Stimulated activated CD4-positive, alpha-beta T cell treated with anti-CD3 and anti-CD28 coated beads, Interleukin-1b, Interleukin-23, amount 100 ng/mL, for 48 hours (primary cell): ENCODE data around the gene SLC1A7.

ENCODE experiments used
- DNase-seq: peaks from one replicate; pipeline ENCODE4 v3.0.0-alpha.2; 2020

SLC1A7 gene

GRCh38 chr1:53115403-53116306 is 26.8 kb downstream of the SLC1A7 start:
- DNase-seq, result no peak

DNA sequence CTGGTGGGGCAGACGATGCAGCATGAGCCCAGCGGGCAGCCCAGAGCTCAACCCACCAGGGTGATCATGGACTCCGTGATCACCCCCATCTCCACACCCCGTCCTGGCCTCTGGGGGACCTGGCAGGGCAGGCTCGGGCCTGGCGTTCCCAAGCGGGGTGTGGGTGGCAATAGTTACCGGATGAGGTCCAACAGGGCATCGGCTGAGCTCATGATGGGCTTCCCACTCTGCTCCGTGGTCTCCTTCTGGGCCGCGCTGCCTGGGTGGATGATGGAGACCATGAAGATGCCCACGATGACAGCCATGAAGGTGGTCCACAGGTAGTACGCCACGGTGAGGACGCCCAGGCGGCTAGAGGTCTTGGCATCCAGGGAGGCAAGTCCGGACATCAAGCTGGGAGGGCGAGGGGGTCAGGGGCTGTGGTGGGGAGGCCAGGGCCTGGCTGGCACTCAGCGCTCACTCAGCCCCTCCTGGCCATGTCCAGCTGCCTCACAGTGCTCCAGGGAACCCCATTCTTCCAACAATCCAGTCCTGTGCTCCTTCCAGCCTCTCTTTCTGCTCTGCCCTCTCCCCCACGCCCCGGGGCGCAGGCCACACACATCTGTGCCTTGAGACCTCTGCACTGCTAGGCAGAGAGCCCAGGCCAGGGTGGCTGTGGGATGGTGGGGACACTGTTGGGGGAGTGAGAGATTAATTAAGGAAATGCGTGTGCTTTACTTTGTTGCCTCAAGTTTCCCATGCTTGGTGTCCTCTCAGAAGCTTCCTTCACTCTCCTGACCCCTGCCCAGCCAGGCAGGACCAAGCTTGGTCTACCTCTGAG is 27.6 kb downstream of the SLC1A7 start:
- no peak for DNase-seq

DNA sequence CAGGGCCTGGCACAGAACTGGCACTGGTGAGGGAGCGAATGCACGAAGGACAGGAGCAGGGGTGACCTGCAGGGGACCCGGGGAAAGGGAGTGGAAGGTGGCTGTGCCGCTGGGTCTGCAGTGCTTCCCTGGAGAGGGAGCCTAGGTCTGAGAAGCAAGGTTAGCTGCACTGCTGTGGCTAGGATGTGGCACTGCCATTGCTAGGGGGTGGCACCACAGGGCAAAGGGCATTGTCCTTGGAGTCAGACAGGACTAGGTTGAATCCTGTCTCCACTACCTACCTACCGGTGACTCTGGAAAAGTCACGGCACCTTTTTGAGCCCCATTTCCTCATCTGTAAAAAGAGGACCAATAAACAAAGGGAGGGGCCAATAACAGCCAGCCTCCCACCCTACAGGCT is 28.3 kb downstream of the SLC1A7 start:
- DNase-seq, result no peak

GRCh38 chr1:53112861-53113260 is 29.6 kb downstream of the SLC1A7 start:
- no peak for DNase-seq

DNA sequence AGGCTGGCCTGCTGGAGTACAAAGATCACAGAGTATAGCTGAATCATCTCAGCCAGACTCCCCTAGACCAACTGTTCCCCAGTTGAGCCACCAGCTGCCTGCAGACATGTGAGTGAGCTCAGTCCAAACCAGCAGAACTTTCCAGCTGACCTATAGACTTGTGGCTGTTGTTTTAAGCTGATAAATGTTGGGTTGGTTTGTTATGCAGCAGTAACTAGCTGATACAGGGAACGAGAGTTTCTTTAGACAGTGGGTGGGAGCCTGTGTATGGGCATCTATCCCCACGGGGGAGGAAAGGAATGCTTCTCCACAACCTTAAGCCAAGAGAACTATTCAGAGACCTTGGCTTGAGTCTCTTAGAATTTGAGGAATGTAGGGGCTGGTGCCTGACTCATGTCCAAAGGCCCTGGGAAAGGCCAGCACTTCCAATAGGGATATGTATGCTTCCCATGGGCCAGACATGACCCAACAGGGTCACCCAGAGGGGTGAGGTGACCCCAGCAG is 30.1 kb downstream of the SLC1A7 start:
- DNase-seq, result no peak

DNA sequence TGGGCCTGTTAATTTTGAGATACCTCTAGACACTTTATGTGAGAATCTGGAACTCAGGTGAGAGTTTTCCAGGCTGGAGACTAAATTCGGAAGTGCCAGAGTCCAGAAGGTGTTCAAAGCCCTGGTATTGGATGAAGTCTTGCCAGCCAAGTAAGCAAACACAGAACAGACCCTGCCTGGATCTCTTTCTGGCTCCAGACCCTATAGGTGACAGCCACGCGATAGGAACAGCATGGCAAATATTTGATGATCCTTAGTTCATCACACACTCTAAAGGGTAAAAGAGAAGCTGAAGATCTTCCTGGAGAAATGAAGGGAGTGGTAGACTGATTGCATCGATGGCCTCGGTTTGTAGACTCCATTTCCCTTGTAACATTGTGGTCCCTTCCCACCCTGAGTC is 30.7 kb downstream of the SLC1A7 start:
- no peak for DNase-seq

DNA sequence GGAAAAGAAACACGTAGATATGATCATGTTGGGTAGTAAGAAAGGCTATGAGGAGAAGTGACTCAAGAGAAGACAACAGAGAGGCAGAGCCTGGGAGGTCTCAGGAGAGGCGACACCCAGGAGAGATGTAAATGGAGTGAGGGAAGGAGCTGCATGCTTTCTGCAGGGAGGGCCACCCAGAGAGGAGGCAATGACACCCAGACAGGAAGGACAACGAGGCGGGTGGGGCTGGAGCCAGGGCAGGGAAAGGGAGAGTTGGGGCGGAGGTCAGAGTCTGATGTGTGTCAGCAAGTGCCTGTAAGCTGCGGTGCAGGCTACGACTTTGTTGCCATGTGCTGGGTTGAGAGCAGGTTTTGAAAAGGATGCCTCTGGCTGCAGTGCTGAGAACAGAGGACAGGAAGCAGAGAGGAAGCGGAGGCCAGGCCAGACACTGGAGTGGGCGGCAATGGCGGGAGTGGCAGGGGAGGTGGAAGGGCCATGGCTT is 31.3 kb downstream of the SLC1A7 start:
- no peak for DNase-seq

- peak; percentile 64 for DNase-seq
Observed at GRCh38 chr1:53110370-53111072, 31.9 kb downstream of the SLC1A7 start.

DNA sequence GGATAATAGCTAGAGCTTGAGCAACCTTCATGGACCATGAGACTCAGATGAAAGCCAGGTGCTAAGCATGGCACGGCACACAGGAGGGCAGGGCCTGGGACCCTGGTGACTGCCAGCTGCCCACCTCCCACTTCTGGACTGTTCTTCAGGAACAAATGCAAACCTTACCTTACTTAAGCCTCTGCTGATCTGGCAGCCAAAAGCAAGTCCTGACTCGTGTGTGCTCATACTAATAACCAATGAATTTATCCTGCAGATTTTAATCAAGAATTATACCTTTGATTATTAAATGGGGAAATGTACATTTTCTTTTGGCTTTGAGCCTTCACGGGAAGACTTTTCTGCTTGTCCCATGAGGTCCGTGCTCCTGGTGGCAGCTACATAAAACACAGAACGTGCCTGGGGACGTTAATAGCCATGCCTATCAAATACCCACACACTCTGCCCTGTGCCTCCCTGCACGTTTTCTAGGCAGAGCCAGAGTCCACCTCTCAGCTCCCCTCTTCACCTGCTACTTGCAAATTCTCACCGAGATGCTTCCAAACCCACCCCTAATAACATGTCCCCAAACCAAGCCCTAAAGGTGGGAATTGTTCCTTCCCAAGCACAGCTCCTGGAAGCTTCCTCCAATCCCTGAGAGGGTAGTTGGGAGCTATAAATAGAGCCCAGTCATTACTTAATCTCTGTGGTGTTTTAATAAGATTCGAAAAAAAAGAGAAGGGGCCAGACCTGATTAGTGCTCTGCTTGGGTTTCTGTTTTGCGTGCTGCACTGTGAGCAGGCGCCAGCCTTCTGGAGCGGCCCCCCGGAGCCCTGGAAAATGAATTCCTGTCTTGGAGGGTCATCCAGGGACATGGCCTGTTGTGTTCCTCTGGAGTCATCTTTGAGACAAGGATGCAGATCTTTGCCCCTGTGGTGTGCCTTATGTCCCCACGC is 33.5 kb downstream of the SLC1A7 start:
- no peak for DNase-seq

DNA sequence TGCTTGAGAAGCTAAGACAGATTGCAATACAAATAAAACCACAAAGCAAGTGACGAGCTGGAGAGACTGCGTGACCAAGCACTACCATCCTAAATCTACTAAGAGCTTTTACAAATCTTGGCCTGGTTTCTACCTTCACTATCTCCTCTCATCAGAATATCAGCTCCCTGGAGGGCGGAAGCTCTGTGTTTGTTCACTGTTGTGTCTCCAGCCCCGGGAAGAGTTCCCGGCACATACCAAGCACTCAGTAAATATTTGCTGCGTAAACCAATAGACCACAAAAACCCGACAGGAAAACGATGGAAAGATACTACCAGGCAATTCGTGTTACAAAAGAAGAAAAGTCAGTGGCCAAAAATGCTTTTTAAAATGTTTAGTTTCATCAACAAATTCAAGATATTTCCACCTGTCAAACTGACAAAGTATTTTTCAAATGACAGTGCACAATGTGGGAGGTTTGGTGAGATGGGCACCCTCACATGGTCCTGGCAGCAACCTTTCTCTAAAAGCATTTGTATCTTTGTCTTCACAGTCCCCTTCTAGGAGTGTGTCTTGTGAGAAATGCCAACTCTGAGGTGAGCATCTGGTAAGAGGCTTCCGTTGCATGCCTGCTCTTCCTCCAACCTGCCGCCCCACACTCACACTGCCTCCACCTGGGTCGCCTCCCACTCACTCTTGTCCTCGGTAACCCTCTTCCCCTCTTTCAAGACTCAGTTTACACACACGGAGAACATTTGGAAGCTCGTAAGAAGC is 34.7 kb downstream of the SLC1A7 start:
- no peak for DNase-seq

DNA sequence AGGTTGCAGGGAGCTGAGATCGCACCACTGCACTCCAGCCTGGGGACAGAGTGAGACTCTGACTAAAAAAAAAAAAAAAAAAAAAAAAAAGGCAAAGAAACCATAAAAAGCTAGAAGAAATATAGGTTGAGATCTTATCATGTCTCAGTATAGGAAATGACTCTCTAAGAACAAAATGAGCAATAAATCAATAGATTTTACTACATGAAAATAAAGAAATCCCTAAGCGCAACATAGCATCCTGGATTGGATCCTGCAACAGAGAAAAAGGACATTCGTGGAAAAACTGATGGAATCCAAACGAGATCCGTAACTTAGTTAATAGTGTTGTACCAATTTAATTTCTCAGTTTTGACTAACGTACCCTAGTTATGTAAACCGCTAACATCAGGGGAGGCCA is 35.3 kb downstream of the SLC1A7 start:
- DNase-seq, result no peak

DNA sequence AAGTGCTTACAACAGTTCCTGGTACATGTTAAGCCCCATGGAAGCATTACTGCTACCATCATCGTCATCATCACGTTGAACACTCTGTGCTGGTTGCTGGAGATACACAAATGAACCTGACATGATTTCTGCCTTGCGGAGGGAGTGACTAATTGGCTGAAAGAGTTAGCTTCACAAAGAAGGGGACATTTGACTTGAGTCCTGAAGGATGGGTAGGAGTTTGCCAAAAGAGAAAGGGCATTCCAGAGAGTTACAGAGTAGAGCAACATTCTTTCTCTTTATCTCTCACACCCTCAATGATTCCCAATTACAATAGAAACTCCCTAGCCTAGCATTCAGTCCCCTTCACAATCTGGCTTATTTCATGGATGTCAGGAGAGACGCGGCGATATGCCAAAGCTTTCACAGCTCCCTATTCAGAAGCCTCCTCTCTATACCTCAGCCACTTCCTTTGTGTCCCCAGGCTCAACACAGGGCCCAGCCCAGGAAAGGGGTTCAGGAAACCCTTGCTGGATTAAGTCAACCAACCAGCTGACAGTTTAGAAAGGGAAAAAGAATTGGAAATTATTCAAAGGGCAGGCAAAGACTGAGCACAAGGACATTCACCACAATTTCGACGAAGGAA is 38.0 kb downstream of the SLC1A7 start:
- DNase-seq, result no peak

DNA sequence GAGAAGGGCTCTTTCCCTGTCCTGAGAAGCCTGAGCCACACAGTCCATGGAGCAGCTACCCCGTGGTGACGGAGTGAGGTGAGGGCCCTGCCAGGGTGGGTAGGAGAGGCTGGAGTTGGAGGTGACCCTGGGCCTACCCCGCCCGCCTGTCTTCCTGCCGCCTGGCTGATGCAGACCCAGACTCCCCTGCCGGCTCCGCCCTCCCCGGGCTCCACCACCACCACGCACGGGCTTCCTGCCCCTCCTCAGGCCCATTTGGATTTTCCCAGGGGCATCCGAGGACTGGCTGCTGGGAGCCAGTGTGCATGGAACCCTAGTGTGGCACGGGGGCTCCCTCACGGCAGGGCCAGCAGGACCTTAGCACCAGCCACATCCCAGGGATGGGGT is 47.9 kb downstream of the SLC1A7 start:
- no peak for DNase-seq

- DNase-seq, result no peak
Observed at GRCh38 chr1:53093778-53094532, 48.5 kb downstream of the SLC1A7 start.

GRCh38 chr1:53093451-53093754 is 49.0 kb downstream of the SLC1A7 start:
- no peak for DNase-seq

- DNase-seq, result no peak
Observed at GRCh38 chr1:53092659-53093450, 49.6 kb downstream of the SLC1A7 start.

- no peak for DNase-seq
Observed at GRCh38 chr1:53091841-53092645, 50.4 kb downstream of the SLC1A7 start.
